NCI-H1930 (cell line): ENCODE data around the gene VTI1A.
A peak's percentile ranks its signal among the peaks of the same experiment; 100 is the strongest.

Experiments used
- DNase-seq, 2 experiments: peaks; one replicate each; lab custom pipeline; 2025; lab: John Stamatoyannopoulos, UW

Gene VTI1A

DNA sequence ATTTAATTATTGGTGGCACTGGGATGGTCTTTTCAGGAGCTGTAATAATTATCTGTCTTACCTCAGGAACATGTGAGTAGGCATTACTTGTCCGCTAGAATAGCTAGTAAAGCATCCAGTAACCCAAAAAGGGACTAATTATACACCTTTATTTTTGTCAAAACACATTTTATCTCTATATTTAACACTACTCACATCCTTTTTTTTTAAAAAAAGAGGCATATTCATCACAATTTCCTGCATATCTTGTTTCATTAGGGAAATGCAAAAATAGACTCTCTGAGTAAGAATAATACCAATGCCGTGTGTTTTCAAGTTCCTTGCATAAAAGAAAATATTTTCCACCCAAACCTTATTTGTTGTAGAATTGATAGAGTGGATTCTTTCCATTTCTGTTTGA, 99.5 kb downstream of the VTI1A start:
- DNase-seq: no peak

DNA sequence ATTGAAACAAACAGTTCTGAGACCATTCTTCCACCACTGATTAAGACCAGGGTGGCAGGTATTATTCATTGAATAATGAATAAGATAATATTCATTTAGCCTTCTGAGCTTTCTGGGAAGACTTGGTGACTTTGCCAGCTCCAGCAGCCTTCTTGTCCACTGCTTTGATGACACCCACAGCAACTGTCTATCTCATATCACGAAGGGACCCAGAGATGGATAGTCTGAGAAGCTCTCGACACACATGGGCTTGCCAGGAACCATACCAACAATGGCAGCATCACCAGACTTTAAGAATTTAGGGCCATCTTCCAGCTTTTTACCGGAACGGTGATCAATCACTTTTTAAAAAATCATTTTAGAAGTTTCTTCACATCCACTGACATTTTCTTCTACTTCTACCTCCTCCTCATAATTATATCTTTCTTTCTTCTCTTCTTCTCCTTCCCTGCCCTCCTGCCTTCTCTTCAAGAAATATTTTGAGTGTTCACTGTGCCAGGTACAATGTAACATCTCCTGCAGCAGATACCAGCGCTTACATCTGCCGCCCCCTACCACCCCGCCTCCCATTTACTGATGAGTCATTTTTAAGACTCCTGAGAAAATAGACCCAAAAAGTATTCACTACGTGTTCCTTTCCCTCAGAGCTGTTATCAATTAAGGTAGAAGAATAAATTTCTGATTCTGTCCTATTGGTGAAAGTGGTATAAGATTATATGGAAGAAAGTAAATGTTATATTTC, 101.7 kb downstream of the VTI1A start:
- DNase-seq: no peak

DNA sequence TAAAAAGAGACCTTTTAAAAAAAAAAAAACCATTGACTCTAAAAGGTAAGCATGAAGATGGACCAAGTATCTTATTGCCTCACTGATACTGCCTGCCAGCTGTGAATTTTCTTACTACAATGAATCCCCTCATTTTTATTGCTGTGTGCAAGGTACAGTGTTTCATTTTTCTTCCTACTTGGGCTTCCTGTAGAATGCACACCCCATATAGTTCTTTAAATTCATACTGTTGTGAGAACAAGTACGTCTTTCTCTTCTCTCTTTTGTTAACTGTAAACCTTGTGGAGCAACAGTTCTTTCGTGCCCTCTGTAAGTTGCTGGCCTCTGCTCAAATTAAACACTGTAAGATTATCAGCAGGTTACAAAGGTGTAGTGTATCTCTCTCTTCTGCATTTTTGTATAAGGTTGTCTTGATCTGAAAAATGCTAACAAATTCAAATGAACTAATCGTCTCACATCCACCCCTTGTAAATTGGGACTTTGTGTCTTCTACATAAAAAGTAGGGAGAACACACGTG, 105.6 kb downstream of the VTI1A start:
- no peak for DNase-seq

DNA sequence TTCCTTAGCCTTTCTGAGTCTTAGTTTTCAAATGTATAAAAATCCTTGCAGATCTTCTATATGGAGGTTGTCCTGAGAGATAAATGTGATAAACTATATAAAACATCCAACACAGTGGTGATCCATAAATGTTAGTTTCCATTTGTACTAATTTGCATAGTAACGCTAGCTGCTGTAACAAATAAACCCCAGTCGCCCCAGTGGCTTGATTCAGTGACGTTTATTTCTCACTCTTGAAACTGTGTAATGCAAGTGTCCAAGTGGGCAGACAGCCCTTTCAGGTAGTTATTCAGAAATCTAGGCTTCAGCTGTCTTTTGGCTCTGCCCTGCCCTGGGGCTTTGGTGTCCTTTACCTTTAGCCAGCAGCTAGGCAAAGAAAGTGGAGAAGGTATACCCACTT, 106.3 kb downstream of the VTI1A start:
- DNase-seq: no peak

DNA sequence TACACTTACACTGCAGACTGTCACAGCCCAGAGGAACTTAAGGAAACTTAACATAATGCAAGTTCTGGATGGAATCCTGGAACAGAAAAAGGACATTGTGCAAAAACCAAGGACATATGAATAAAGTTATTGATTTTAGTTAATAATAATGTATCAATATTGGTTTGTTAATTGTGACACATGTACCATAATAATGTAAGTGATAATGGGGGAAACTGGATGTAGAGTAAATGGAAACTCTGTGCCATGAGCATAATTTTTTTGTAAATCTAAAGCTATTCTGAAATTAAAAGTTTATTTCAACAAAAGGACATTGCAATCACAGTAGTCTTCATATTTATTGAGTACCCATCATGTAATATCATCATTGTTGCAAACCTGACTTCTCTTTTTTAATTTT, 107.2 kb downstream of the VTI1A start:
- no peak for DNase-seq

DNA sequence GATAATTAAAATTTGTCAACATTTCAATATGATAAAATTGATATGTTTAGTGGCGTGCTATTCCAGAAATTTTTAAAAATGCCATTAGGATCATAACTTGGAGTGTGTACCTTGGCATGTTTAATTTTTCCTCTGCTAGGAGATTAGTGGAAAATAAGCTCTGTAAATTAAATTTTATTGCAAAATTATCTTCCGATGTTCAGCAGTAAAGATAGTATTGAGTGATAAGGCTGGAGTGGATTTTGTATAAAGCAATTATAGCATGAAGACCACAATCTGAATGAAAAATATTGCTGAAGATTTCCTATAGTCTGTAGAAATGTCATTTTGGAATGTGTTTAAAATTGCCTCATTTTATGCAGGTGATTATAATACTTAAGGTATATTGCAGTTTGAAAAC, 110.2 kb downstream of the VTI1A start:
- no peak for DNase-seq

DNA sequence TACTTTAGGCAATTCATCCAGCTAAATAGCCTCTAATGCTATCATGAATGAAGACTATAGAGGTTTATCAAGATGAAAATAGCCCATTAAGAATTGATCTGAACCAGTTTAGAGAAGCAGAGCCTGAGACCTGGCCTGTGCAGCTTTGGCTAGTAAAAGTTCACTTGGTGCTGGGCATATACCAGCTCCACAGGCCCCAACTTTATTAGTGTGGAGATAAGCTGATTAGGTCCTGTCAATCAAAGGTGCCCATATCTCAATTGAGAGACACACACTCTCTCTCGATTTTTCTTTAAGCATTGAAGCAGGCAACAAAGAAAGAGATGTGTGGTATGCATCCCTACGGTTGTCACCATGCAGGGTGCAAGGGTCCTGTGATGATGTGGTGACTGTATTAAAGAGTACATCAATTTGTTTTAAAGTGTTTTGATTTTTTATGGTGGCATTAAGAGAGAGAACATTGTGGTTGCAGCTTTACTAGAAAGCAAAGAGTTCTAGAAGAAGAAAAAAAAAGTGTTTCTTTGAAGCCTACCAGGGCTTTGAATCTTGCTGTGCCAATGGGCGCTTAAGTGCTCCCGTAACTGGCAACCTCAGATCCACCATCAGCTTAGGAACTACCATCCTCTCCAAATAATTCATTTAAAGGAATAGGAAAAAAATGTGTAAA, 111.6 kb downstream of the VTI1A start:
- DNase-seq: no peak

DNA sequence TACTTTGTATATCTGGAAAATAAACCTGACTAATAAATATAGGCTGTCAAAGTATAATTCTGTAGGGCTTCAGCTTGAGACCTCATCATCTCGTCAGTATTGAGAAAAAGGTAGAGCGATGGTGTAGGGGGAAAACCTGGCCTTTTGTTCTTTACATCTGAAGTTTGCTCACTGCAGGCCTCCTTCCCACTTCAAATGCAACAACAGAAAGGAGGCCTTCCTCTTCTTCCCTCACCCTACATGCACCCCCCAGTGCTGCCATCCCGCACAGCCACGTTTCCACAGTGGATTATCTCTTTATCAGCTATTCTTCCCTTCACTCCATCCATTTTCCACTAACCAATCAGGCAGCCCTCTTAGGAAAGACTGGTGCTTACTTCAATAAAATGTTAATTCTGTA, 112.3 kb downstream of the VTI1A start:
- DNase-seq: no peak

DNA sequence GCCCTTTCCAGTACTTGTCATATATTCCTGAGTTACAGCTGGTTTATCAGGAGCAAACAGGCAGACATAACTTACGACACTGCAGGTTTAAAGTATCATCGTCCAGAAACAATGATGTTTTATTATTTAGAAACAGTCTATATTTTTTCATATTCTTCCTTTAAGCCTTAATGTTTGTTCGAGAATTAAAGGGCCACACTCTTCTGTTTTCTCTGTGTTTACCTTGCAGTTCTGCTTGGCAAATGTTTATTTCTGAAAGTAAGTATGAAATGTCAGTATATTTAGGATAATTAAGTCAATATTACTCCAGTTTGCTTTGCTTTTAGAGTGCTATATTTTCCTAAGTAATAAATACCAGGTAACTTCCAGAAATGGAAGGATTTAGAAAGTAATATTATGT, 115.1 kb downstream of the VTI1A start:
- DNase-seq: no peak

DNA sequence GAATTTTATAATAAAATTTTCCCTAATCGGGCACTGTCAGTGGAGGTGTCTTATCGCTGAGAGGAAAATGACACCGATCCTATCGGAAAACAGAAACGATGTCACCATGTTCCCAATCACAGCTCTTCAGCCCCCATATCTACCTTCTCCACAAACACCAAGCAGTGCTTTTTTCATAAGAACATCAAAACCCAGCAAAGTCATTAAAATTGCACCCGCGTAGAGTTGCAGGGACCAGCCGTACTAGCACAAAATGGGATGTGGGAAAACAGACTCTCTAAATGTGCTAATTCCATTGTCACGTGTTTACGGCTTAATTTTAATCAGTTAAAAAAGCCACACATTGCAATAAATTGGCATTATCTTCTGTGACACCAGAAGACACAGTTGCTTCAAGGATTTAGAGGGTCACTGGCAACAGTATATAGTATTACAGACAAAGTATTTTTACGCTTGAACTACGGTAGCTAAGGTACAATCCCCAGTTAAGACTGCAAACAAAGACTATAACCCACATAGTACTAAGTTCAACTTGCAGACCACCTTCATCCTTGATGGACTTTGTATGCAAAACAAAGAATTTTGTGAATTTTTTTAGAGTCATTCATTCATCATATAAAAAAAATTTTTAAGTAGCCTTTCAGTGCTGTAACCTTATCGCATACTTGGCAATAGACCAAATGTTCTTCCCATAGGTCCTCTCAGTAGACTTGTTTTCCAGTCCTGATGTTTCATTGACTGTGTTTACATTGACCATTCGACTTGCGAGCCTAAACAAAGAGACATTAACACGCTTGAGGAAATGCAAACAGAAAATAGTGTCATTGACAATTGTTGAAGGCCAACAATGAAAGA, 116.0 kb downstream of the VTI1A start:
- peak; percentile 31 to 64 for DNase-seq

DNA sequence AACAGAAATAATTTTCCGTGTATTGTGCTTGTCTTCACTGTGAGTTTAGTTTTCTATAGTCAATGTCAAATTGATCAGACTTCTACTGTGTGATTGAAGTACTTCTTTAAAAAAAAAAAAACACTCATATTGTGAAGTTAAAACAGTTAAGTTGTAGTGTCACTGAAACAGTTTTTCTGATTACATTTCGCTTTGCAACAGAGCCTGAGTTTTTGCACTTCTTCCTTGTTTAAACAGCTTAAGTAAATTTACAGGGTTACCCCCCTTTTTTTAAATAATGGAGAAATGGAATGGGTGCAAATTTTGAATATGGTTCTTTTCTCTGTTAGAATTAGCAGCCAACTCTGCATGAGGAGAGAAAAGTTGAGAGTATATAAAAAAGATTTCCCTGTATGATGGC, 117.3 kb downstream of the VTI1A start:
- DNase-seq: no peak

DNA sequence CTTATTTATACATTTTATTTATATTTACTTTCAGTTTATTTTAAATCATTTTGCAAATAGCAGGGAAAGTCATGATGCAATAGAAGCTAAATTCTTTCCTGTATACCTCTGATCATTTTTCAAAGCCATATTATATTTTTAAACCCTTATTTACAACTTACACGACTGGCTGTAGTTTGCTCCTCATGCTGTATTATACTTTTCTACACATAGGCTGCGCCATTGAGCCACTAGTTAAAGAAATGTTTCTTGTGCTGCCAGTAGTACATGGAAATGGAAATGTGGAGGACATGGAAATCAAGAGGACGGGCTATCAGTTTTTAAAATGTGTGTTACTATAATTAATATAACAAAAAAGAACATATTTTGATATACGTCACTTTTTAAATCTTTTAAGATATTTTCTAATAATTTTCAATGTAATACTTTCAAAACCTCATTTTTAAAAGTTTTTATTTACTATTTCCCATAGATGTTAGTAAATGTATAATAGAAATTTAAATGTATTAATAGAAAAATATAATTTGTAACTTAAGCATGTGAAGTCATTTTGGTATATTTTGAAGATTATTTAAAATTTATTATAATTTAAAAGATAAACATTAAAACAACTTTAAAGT, 118.5 kb downstream of the VTI1A start:
- peak; percentile 3 to 49 for DNase-seq

DNA sequence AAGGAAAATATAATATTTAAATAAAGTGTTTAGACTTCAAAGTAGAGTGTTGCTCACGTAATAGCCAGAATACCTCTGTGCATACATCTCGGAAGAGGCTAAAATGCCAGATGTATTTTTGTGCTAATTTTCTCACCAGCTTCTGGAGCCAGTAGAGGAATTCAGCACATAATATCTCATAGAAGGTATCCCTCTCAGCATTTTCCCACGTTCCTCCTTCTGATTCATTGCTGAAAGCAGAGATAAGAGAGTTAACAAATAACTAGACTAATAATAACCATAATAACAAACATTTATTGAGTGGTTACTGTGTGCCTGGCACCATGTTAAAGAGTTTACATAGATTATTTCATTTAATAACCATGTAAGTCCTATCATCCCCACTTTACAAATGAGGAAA, 123.6 kb downstream of the VTI1A start:
- DNase-seq: no peak

DNA sequence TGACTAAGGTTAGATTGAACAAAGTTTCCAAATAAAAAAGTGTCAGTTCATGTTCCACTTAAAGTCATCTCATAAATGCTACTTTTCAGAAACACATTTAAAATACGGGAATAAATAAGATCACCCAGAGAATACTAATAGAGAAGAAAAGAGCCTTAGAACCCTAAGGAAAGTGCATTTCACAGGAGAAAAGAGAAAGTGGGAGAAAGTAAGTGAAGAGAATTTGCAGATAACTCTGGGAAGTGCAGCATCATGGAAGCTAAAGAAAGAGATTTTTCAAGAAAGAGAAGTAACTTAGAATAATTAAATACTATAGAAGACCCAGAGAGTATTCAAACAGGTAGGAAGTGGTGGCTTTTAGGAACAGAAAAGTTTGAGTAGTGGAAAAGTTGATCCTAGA, 132.6 kb downstream of the VTI1A start:
- DNase-seq: no peak

DNA sequence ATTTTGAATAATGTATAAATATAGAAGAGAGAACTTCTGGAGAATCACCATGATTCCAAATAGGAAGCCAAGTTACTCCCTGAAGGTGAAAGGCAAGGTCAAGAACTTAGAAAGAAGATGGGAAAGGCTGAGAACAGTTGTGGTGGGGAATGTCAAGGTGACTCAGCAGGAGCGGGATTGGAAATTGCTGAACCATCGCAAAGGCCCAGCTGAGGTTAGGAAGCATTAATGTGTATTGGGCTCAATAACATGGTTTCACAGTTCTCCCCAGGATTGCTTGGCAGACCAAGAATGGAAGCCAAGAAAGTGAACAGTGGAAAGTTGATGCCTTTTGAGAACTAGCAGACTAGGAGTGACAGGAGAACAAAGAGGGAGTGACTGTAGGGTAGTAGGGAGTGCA, 133.3 kb downstream of the VTI1A start:
- no peak for DNase-seq

DNA sequence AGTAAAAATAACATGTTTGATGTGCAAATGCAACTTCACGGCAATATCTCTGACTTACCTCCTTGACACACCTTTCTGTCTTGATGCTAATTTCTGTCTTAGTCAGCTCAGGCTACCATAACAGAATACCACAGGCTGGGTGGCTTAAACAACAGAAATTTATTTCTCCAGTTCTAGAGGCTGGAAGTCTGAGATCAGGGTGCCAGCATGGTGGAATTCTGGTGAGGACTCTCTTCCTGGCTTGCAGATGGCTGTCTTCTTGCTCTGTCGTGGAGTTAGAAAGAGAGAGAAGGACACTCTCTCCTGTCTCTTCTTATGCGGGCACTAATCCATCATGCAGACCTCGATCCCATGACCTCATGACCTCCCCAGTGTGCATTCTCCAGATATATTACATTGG, 134.9 kb downstream of the VTI1A start:
- DNase-seq: no peak

DNA sequence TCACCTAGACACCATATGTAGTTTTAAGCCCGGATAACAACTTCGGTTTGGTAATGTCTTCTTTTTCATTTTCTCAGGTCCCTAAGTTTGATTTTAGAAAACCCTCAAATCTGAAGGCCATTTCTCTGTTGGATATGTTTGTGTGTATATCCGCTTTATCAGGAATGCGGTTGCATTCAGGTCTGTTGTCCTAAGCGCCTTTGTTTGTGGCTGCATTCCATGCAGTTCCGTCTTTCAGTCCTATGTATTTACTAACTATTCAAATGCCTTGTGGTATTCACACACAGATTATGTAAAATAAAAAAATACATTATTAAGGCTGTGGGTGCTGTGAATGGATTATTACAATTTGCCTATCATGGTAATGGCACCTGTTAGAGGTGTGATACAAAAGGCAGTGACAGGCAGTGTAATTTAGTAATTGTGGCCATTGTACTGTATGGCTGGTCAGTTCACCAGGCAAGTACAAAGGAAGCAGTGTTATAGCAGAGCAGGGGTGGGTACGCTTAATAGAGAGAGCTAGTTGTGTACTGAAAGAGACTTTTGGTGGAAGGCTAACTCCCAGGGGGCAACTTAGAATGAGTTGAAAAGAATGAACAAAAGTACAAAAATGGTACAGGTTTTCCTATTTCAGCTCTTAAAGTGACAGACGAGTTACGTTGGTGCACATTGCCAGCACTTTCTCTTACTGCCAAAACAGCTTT, 136.4 kb downstream of the VTI1A start:
- no peak for DNase-seq

DNA sequence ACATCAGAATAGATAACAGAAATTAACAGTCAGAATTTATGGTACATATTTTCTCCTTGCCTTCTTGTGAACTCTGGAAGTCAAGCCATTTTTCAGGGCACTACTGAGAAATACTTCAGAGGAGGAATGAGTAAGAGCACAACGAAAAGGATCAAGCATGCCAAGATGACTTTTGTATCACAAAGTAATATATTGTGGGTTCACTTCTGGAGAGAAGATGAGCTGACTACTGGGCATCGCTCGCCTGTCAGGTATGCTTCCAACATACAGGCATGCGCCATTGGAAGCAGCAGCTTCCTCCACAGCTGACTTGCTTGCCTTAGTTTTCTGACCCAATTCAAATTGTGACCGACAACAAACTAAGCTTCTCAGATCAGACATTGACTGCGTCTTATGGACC, 137.3 kb downstream of the VTI1A start:
- no peak for DNase-seq

DNA sequence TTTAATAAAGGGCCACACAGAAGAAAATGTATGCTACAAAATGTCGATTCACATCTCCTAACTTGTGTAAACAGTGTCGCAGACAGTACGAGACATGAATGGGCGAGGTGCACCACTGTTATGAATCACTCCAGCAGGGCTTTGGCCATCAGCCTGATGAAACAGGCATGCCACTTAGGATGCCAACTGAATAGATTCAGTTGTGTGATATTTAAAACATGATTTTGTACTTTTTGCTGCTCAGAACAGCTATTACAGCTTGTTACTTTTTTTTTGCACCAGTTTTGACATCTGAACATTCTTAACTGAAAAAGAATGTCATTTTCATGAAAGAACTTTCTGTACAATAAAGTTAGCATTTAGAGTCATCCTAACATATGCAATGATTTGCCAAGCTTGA, 138.1 kb downstream of the VTI1A start:
- DNase-seq: no peak

DNA sequence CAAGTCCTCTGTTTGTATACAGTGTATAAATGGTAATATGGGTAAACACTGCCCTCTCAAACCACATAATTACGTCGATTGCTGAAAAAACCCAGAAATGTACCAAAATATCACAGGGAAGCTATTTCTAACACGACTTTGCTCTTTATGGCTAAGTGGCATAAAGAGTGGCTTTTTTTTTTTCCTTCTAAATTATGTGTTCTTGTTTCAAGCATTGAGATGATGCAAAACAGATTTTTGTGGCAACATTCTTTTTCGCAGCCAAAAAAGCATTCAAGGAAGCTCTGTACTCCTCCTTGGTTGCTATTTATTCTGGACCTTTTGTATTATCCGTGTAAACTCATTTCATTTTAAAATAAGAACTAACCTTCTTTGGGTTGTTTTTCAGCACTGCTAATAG, 138.9 kb downstream of the VTI1A start:
- DNase-seq: no peak

DNA sequence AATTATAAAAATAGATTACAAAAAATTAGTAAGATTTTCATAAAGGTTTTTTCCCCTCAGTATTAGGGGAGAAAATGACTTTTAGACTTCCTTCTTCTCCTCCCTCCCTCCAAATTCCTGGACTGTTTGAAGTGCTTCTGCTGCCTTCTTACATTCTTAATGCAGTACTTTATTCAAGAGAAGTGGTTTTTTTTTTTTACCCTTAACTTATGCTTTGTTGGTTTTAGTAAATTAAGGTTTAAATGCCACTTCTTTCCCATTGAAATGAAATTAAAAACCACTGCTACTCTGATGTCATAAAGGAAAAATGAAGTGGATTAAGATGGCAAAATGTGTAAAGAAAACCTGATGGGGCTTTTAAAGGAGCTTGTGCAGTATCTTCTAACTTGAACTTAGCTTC, 140.7 kb downstream of the VTI1A start:
- DNase-seq: no peak
